GM12801 (cell line): Measurements from ENCODE around the gene B3GALT5.

Experiments used
- TF ChIP-seq, protein P1 (sequence below): IDR thresholded peaks from one replicate; pipeline ENCODE4 v1.5.1; 2011; ENCODE audit warnings: control low read depth; ENCODE audit not compliant: insufficient read length; ENCODE audit errors: extremely low read depth

B3GALT5 gene

GRCh38 chr21:39688010-39688409, 75.3 kb downstream of the B3GALT5 start:
- TF ChIP-seq, protein P1, sequence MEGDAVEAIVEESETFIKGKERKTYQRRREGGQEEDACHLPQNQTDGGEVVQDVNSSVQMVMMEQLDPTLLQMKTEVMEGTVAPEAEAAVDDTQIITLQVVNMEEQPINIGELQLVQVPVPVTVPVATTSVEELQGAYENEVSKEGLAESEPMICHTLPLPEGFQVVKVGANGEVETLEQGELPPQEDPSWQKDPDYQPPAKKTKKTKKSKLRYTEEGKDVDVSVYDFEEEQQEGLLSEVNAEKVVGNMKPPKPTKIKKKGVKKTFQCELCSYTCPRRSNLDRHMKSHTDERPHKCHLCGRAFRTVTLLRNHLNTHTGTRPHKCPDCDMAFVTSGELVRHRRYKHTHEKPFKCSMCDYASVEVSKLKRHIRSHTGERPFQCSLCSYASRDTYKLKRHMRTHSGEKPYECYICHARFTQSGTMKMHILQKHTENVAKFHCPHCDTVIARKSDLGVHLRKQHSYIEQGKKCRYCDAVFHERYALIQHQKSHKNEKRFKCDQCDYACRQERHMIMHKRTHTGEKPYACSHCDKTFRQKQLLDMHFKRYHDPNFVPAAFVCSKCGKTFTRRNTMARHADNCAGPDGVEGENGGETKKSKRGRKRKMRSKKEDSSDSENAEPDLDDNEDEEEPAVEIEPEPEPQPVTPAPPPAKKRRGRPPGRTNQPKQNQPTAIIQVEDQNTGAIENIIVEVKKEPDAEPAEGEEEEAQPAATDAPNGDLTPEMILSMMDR: no peak

DNA sequence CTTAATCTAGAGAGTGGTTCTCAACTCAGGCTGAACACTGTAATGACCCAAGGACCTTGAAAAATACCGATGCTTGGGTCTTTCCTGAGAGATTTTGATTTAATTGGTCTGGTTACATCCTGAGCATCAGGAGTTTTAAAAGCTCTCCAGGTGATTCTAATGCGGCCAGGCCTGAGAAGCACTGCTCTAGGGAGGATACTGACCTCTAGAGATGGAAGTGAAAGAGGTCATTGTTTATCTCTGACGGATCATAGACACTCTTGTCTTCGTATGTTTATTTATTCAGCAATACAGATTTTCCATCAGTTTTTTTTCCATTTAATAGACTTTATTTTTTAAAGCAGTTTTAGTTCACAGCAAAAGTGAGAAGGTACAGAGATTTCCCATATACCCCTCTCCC, 77.7 kb downstream of the B3GALT5 start:
- TF ChIP-seq, protein P1: no peak

GRCh38 chr21:39694750-39695149, 82.0 kb downstream of the B3GALT5 start:
- TF ChIP-seq, protein P1: no peak

DNA sequence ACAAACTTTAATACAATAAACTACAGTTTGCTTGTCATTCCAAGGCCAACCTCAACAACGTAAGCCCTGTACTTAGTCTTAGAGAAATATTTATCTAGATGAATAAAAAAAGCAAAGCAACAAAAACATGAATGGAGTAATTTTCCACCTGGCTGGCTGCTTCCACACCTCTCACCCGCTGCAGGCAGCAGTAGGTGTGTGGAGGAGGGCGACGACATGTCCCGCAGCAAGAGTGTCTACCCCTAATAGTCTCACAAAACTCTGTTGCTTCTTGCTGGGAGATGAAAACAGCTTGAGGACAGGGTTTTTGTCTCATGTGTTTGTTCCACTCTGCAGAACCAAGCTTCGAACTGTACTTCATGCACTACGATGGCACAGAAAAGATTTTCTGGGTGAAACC, 83.5 kb downstream of the B3GALT5 start:
- TF ChIP-seq, protein P1: no peak

GRCh38 chr21:39696618-39697017, 83.9 kb downstream of the B3GALT5 start:
- TF ChIP-seq, protein P1: no peak

GRCh38 chr21:39700318-39700717, 87.6 kb downstream of the B3GALT5 start:
- TF ChIP-seq, protein P1: no peak

DNA sequence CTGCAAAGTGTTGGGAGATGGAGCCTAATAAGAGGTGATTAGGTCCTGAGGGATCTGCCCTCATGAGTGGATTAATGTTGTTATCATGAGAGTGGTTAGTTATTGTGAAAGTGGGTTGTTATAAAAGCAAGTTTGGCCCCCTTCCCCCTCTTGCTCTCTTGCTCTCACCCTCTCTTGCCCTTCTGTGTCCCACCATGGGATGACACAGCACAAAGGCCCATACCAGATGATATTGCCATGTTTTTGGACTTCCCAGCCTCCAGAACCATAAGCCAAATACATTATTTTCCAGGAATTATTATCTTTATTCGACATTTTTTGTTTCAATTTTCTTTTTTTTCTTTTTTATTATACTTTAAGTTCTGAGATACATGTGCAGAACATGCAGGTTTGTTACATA, 90.8 kb downstream of the B3GALT5 start:
- TF ChIP-seq, protein P1: no peak

DNA sequence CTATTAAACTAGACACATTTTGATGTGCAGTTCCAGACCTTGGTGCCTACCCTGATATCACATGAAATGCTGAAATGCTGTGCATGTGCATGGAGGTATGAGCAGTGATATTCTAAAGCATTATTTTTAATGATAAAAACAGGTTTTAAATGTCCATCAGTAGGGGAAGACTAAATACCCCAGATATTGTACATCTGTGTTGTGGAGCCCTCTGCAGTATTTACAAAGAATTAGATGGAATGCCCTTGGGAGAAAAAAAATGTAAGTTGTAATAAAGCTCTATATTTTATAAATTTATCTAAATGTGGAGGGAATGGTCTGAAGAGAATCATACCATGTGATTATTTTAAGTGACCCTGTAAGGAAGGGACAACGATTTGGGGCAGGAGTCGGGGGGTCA, 93.1 kb downstream of the B3GALT5 start:
- TF ChIP-seq, protein P1: no peak
